HG03135 (cell line): ENCODE measurements around the gene TRIM73.
"Not testable (repeated sequence)": the region's sequence is repeated elsewhere in the genome, so short reads cannot be mapped to it uniquely, and the experiment has no call there.

Experiments
- ATAC-seq: cut with Tn5 transposase; IDR thresholded peaks from one replicate; pipeline ENCODE4 v1.9.1; 2021; ENCODE audit warnings: mild to moderate bottlenecking, moderate library complexity; ENCODE audit not compliant: unreplicated experiment

Gene TRIM73

GRCh38 chr7:75395329-75395728, at the start of gene TRIM73:
Gene TRIM73, plus strand, starts transcription at chr7:75395629. Its CDS starts 3,305 bp downstream, at chr7:75398934.
- ATAC-seq, result not testable (repeated sequence)

GRCh38 chr7:75358671-75359541, 36.5 kb upstream of the TRIM73 start:
- ATAC-seq, result not testable (repeated sequence)

- not testable (repeated sequence) for ATAC-seq
These were observed 35.9 kb upstream of the TRIM73 start for GRCh38 chr7:75359542-75359848.

GRCh38 chr7:75364079-75364478, 31.4 kb upstream of the TRIM73 start:
- not testable (repeated sequence) for ATAC-seq

- not testable (repeated sequence) for ATAC-seq
These were observed 28.8 kb upstream of the TRIM73 start for GRCh38 chr7:75366643-75367042.

- not testable (repeated sequence) for ATAC-seq
These were observed 28.1 kb upstream of the TRIM73 start for GRCh38 chr7:75367313-75367712.

- ATAC-seq, result not testable (repeated sequence)
These were observed 21.3 kb upstream of the TRIM73 start for GRCh38 chr7:75374144-75374518.

- ATAC-seq, result not testable (repeated sequence)
These were observed 20.7 kb upstream of the TRIM73 start for GRCh38 chr7:75374519-75375317.

- not testable (repeated sequence) for ATAC-seq
These were observed 2.2 kb upstream of the TRIM73 start for GRCh38 chr7:75393194-75393593.

- ATAC-seq, result not testable (repeated sequence)
These were observed 2.4 kb downstream of the TRIM73 start for GRCh38 chr7:75397865-75398264.

GRCh38 chr7:75398771-75399700, 3.6 kb downstream of the TRIM73 start:
- ATAC-seq, result not testable (repeated sequence)

GRCh38 chr7:75400575-75400974, 5.1 kb downstream of the TRIM73 start:
- ATAC-seq, result not testable (repeated sequence)

GRCh38 chr7:75403455-75404443, 8.3 kb downstream of the TRIM73 start:
- ATAC-seq, result not testable (repeated sequence)

- ATAC-seq, result not testable (repeated sequence)
These were observed 9.2 kb downstream of the TRIM73 start for GRCh38 chr7:75404663-75405062.

- peak; percentile 91 for ATAC-seq
These were observed 14.7 kb downstream of the TRIM73 start for GRCh38 chr7:75409880-75410822.

- ATAC-seq, result not testable (repeated sequence)
These were observed 15.4 kb downstream of the TRIM73 start for GRCh38 chr7:75410823-75411173.

- ATAC-seq, result not testable (repeated sequence)
These were observed 18.8 kb downstream of the TRIM73 start for GRCh38 chr7:75414204-75414603.

- not testable (repeated sequence) for ATAC-seq
These were observed 19.4 kb downstream of the TRIM73 start for GRCh38 chr7:75414708-75415427.
